HEK293 (cell line): Measurements from ENCODE around the gene CDHR1.

ENCODE experiments used
- CTCF ChIA-PET: fragments of 350-600 bp; formaldehyde crosslinking; extraction: SDS; loops from one replicate; lab custom pipeline; 2021; ENCODE audit warnings: antibody characterized with exemption; lab: Yijun Ruan, JAX
- POLR2A ChIA-PET: fragments of 300-600 bp; formaldehyde crosslinking; extraction: SDS; loops from one replicate; lab custom pipeline; 2020; ENCODE audit warnings: antibody characterized with exemption, inconsistent platforms; lab: Yijun Ruan, JAX
- H3K27ac ChIP-seq: fragments of 200-500 bp; sonication (Bioruptor generic); 2 replicates; pipeline ENCODE4 v1.5.1; 2014; ENCODE audit warnings: low read depth, low read length, control low read depth, inconsistent platforms; ENCODE audit errors: extremely low read depth
- H3K36me3 ChIP-seq, 2 experiments: fragments of 200-500 bp in 1 of 2; sonication (Bioruptor generic) in 1 of 2; 1 replicate in 1 of 2; 2 replicates in 1 of 2; pipeline ENCODE4 v1.5.1; 2014 to 2017; ENCODE audit warnings: inconsistent platforms in 2 of 2, low read length in 2 of 2; ENCODE audit not compliant: control insufficient read depth in 2 of 2, insufficient read depth in 1 of 2
- H3K4me1 ChIP-seq: fragments of 200-500 bp; sonication (Bioruptor generic); 2 replicates; pipeline ENCODE4 v1.5.1; 2014; ENCODE audit warnings: mild to moderate bottlenecking, low read length, inconsistent platforms; ENCODE audit not compliant: control insufficient read depth, insufficient read depth
- H3K4me3 ChIP-seq: 2 replicates; pipeline ENCODE4 v1.5.1; 2011; ENCODE audit warnings: low read depth, mild to moderate bottlenecking, control low read depth, low read length, moderate library complexity
- H3K9me3 ChIP-seq: fragments of 200-500 bp; sonication (Bioruptor generic); 2 replicates; pipeline ENCODE4 v1.5.1; 2014; ENCODE audit warnings: low read depth, low read length, inconsistent platforms; ENCODE audit not compliant: control insufficient read depth, insufficient read depth
- ATF2 ChIP-seq: fragments of 450-650 bp; formaldehyde crosslinking; IDR thresholded peaks from 2 replicates; pipeline ENCODE4 v1.5.1; 2016; ENCODE audit warnings: missing biosample characterization, missing genetic modification characterization, low read depth
- ELK4 ChIP-seq: IDR thresholded peaks from 2 replicates; pipeline ENCODE4 v1.6.1; 2011; ENCODE audit warnings: mild to moderate bottlenecking, low read depth, low read length, borderline replicate concordance
- RBAK ChIP-seq: fragments of 450-650 bp; formaldehyde crosslinking; IDR thresholded peaks from 2 replicates; pipeline ENCODE4 v1.5.1; 2016; ENCODE audit warnings: missing biosample characterization, missing genetic modification characterization
- ZBTB10 ChIP-seq: fragments of 450-650 bp; formaldehyde crosslinking; IDR thresholded peaks from 2 replicates; pipeline ENCODE4 v1.5.1; 2016; ENCODE audit warnings: missing biosample characterization, missing genetic modification characterization
- ZBTB44 ChIP-seq: fragments of 450-650 bp; IDR thresholded peaks from 2 replicates; pipeline ENCODE4 v1.5.1; 2018; ENCODE audit warnings: missing biosample characterization, mild to moderate bottlenecking, missing genetic modification characterization
- ZFHX2 ChIP-seq: fragments of 450-650 bp; formaldehyde crosslinking; conservative IDR thresholded peaks from 2 replicates; pipeline ENCODE4 v1.5.1; 2016; ENCODE audit warnings: missing biosample characterization, missing genetic modification characterization
- ZNF10 ChIP-seq: fragments of 450-650 bp; formaldehyde crosslinking; IDR thresholded peaks from 2 replicates; pipeline ENCODE4 v1.5.1; 2017; ENCODE audit warnings: missing biosample characterization, missing genetic modification characterization
- ZNF121 ChIP-seq: fragments of 450-650 bp; formaldehyde crosslinking; IDR thresholded peaks from 2 replicates; pipeline ENCODE4 v1.5.1; 2016; ENCODE audit warnings: missing biosample characterization, missing genetic modification characterization
- ZNF174 ChIP-seq: fragments of 450-650 bp; formaldehyde crosslinking; IDR thresholded peaks from 2 replicates; pipeline ENCODE4 v1.5.0; 2017; ENCODE audit warnings: missing biosample characterization, mild to moderate bottlenecking, missing genetic modification characterization
- ZNF324 ChIP-seq: fragments of 450-650 bp; formaldehyde crosslinking; IDR thresholded peaks from 2 replicates; pipeline ENCODE4 v1.5.1; 2016; ENCODE audit warnings: missing biosample characterization, missing genetic modification characterization
- ZNF391 ChIP-seq: fragments of 450-650 bp; formaldehyde crosslinking; IDR thresholded peaks from 2 replicates; pipeline ENCODE4 v1.5.1; 2016; ENCODE audit warnings: low read depth, missing biosample characterization, missing genetic modification characterization, borderline replicate concordance
- ZNF473 ChIP-seq: fragments of 450-650 bp; formaldehyde crosslinking; IDR thresholded peaks from 2 replicates; pipeline ENCODE4 v1.5.1; 2017; ENCODE audit warnings: missing biosample characterization, missing genetic modification characterization
- ZNF530 ChIP-seq: fragments of 450-650 bp; formaldehyde crosslinking; IDR thresholded peaks from 2 replicates; pipeline ENCODE4 v1.5.1; 2016; ENCODE audit warnings: low read depth, missing biosample characterization, missing genetic modification characterization
- ZNF548 ChIP-seq: fragments of 450-650 bp; formaldehyde crosslinking; IDR thresholded peaks from 2 replicates; pipeline ENCODE4 v1.5.1; 2016; ENCODE audit warnings: missing biosample characterization, missing genetic modification characterization
- ZNF558 ChIP-seq: fragments of 450-650 bp; formaldehyde crosslinking; IDR thresholded peaks from 2 replicates; pipeline ENCODE4 v1.5.1; 2016; ENCODE audit warnings: missing biosample characterization, missing genetic modification characterization
- ZNF621 ChIP-seq: fragments of 450-650 bp; formaldehyde crosslinking; IDR thresholded peaks from 2 replicates; pipeline ENCODE4 v1.5.1; 2017; ENCODE audit warnings: missing biosample characterization, missing genetic modification characterization
- TF ChIP-seq, protein P1 (sequence below): fragments of 450-650 bp; formaldehyde crosslinking; optimal IDR thresholded peaks from 2 replicates; pipeline ENCODE3; 2016; ENCODE audit warnings: missing biosample characterization, mild to moderate bottlenecking, missing genetic modification characterization
- TF ChIP-seq, protein P2 (sequence below): fragments of 450-650 bp; formaldehyde crosslinking; IDR thresholded peaks from 2 replicates; pipeline ENCODE4 v1.5.1; 2016; ENCODE audit warnings: missing biosample characterization, missing genetic modification characterization

CDHR1 gene

DNA sequence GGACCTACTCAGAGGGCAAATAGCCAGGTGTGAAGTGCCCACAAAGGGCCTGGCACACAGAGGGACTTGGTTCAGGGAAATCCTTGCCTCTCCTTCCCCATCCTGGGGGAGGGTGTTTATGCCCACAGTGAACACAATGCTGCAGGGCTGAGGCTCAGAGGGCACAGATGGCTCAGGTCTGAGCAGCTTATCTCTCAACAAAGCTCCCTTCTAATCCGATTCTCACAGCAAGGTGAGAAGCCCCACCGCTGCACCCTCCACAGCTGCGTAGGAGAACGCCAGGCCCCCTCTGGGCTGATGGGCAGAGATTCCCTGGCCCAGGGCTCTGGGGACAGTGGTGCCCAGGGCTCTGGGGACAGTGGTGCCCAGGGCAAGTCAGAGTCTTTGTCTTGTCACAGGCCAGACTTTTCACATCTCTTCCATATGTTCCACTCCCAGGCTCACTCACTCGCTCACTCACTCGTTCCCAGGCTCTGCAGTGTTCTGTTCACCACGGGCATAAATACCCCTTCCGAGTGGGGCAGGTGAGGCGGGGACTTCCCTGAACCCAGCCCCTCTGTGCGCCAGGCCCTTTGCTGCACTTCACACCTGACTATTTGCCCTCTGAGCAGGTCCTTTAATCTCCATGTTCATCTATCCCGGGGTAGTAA lies 8.7 kb upstream of the CDHR1 start:
- ChIA-PET CTCF (no interaction called here), POLR2A (no interaction called here)
- no peaks in the 10 kb centered on the region for H3K9me3 ChIP-seq
- H3K4me1 ChIP-seq = no peaks in the 10 kb centered on the region
- no peak for TF ChIP-seq ZNF10 (tag by site-specific recombination)
- no peak for TF ChIP-seq ZBTB44 (tag by site-specific recombination)
- TF ChIP-seq ZNF391 (tag by site-specific recombination) = no peak
- no peak for TF ChIP-seq ZNF324 (tag by site-specific recombination)
- no peak for TF ChIP-seq ATF2 (tag by site-specific recombination)
- TF ChIP-seq ZNF121 (tag by site-specific recombination) = no peak
- TF ChIP-seq ZNF530 (tag by site-specific recombination) = no peak
- no peak for TF ChIP-seq RBAK (tag by site-specific recombination)
- TF ChIP-seq, protein P1, sequence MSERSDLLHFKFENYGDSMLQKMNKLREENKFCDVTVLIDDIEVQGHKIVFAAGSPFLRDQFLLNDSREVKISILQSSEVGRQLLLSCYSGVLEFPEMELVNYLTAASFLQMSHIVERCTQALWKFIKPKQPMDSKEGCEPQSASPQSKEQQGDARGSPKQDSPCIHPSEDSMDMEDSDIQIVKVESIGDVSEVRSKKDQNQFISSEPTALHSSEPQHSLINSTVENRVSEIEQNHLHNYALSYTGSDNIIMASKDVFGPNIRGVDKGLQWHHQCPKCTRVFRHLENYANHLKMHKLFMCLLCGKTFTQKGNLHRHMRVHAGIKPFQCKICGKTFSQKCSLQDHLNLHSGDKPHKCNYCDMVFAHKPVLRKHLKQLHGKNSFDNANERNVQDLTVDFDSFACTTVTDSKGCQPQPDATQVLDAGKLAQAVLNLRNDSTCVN (tag by site-specific recombination) = no peak
- no peak for TF ChIP-seq ZFHX2 (tag by site-specific recombination)
- TF ChIP-seq ZNF473 = no peak
- TF ChIP-seq ZNF174 (tag by site-specific recombination) = no peak
- TF ChIP-seq ZNF548 (tag by site-specific recombination) = no peak
- no peak for TF ChIP-seq ZNF558 (tag by site-specific recombination)
- TF ChIP-seq, protein P2, sequence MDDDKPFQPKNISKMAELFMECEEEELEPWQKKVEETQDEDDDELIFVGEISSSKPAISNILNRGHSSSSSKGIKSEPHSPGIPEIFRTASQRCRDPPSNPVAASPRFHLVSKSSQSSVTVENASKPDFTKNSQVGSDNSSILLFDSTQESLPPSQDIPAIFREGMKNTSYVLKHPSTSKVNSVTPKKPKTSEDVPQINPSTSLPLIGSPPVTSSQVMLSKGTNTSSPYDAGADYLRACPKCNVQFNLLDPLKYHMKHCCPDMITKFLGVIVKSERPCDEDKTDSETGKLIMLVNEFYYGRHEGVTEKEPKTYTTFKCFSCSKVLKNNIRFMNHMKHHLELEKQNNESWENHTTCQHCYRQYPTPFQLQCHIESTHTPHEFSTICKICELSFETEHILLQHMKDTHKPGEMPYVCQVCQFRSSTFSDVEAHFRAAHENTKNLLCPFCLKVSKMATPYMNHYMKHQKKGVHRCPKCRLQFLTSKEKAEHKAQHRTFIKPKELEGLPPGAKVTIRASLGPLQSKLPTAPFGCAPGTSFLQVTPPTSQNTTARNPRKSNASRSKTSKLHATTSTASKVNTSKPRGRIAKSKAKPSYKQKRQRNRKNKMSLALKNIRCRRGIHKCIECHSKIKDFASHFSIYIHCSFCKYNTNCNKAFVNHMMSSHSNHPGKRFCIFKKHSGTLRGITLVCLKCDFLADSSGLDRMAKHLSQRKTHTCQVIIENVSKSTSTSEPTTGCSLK (tag by site-specific recombination) = no peak
- no peak for TF ChIP-seq ELK4
- TF ChIP-seq ZNF621 = no peak
- no peak for TF ChIP-seq ZBTB10 (tag by site-specific recombination)
- no peak overlapping the region for H3K4me3 ChIP-seq
- H3K36me3 ChIP-seq = no peaks in the 10 kb centered on the region
- H3K27ac ChIP-seq = no peak overlapping the region
